Activated CD4-positive, alpha-beta T cell treated with anti-CD3 and anti-CD28 coated beads for 48 hours (primary cell): Measurements from ENCODE around the gene TMEM253.

Source experiments
- DNase-seq: peaks from one replicate; pipeline ENCODE4 v3.0.0-alpha.2; 2020

The TMEM253 gene

GRCh38 chr14:21106176-21106497 lies 5.3 kb downstream of the TMEM253 start:
- no peak for DNase-seq

- DNase-seq: peak; percentile 84
Observed at GRCh38 chr14:21106498-21107282, 5.8 kb downstream of the TMEM253 start.

GRCh38 chr14:21107283-21107800 lies 6.5 kb downstream of the TMEM253 start:
- DNase-seq: no peak

- no peak for DNase-seq
Observed at GRCh38 chr14:21108791-21109190, 7.9 kb downstream of the TMEM253 start.

- peak; percentile 63 for DNase-seq
Observed at GRCh38 chr14:21109377-21110138, 8.7 kb downstream of the TMEM253 start.

- no peak for DNase-seq
Observed at GRCh38 chr14:21112255-21112654, 11.4 kb downstream of the TMEM253 start.

- no peak for DNase-seq
Observed at GRCh38 chr14:21113369-21113768, 12.5 kb downstream of the TMEM253 start.

GRCh38 chr14:21118933-21119332 lies 18.1 kb downstream of the TMEM253 start:
- no peak for DNase-seq

- DNase-seq: no peak
Observed at GRCh38 chr14:21120686-21121085, 19.8 kb downstream of the TMEM253 start.

GRCh38 chr14:21121122-21121521 lies 20.3 kb downstream of the TMEM253 start:
- DNase-seq: no peak

- no peak for DNase-seq
Observed at GRCh38 chr14:21123429-21123828, 22.6 kb downstream of the TMEM253 start.

- no peak for DNase-seq
Observed at GRCh38 chr14:21133901-21134300, 33.0 kb downstream of the TMEM253 start.

- no peak for DNase-seq
Observed at GRCh38 chr14:21136024-21136423, 35.2 kb downstream of the TMEM253 start.

GRCh38 chr14:21142357-21142756 lies 41.5 kb downstream of the TMEM253 start:
- DNase-seq: no peak

GRCh38 chr14:21145437-21145836 lies 44.6 kb downstream of the TMEM253 start:
- DNase-seq: no peak

GRCh38 chr14:21149641-21150367 lies 48.9 kb downstream of the TMEM253 start:
- DNase-seq: no peak
